COLO668 (cell line): ENCODE data around the gene CD302.
"Not testable (repeated sequence)": the region's sequence is repeated elsewhere in the genome, so short reads cannot be mapped to it uniquely, and the experiment has no call there.

ENCODE experiments used
- DNase-seq: peaks from one replicate; lab custom pipeline; 2025; ENCODE audit not compliant: unreplicated experiment; lab: John Stamatoyannopoulos, UW

CD302 gene

GRCh38 chr2:159755014-159755413 is 43.0 kb downstream of the CD302 start:
- no peak for DNase-seq

- no peak for DNase-seq
These were observed 44.2 kb downstream of the CD302 start for GRCh38 chr2:159753797-159754196.

DNA sequence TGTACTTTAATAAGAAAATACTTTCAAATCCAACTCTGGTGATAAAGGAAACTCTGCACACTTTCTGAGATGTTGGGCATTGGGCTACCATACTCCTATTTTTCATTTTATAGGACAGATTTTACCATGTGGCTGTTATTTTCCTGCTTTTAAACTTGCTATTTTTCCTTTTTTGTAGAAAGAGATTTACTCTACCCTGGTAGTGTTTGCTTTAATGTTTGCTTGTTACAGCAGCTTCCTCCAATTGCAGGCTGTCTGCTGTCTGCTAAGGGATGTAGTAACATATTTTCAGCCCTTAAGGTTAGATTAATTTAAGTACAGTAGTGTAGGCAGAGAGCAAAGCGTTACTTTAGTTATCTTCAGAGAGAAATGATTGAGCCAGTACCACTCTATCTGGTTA is 47.1 kb downstream of the CD302 start:
- no peak for DNase-seq

GRCh38 chr2:159748089-159748488 is 49.9 kb downstream of the CD302 start:
- no peak for DNase-seq

- DNase-seq, result not testable (repeated sequence)
These were observed 52.8 kb downstream of the CD302 start for GRCh38 chr2:159745237-159745636.

DNA sequence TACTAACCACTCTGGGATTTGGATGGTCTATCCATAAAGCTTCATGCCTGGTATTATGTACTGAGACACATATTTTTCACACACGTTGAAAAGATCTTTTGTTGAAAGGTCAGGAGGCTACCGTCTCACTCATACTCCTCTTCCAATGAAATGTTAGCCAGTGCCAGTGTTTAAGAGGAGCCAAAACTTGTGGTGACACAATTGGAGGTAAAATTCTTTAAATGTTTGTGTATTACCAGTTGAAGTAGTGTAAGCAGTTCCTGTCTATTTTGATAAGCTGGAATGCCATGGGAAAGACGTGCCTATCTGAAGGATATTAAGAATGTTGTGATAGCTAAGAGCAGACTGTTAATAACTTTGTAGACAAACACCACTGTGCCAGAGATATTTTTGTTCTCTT is 53.6 kb downstream of the CD302 start:
- DNase-seq, result no peak

GRCh38 chr2:159742846-159743245 is 55.2 kb downstream of the CD302 start:
- DNase-seq, result no peak

GRCh38 chr2:159738509-159739390 is 59.3 kb downstream of the CD302 start:
- no peak for DNase-seq

GRCh38 chr2:159737917-159738296 is 60.1 kb downstream of the CD302 start:
- no peak for DNase-seq

GRCh38 chr2:159737292-159737916 is 60.6 kb downstream of the CD302 start:
- no peak for DNase-seq

DNA sequence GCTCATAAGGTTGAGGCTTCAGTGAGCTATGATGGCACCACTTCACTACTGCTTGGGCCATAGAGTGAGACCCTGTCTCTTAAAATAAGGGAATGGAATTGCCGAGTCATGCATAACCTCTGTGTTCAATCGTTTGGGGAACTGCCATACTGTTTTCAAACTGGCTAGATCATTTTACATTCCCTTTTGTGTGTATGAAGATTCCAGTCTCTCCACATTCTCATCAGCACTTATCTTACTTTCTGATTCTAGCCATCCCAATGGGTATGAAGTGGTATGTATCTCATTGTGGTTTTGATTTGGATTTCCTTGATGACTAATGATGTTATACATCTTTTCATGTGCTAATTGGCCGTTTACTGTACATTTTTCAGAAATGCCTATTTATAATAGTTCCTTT is 62.0 kb downstream of the CD302 start:
- DNase-seq, result no peak

GRCh38 chr2:159735648-159736047 is 62.4 kb downstream of the CD302 start:
- DNase-seq, result no peak

DNA sequence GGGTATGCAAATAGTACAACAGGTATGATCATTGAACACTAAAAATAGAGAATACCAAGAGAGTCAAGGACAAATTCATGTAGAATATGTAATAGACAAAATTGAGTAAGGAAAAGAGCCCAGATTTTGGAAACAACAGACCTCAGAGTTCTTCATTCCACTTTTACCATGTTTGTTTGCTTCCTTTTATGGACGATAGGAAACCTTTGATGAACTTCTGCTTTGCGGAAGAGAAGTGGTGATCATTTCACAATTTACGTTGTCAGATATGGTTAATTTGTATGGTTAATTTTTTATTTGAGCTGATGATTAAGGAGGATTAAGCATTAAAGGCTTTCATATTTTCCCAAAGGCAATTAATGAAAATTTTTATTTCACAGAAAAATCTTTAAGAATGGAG is 69.4 kb downstream of the CD302 start:
- no peak for DNase-seq

GRCh38 chr2:159725713-159726112 is 72.3 kb downstream of the CD302 start:
- DNase-seq, result no peak

GRCh38 chr2:159724795-159725572 is 73.0 kb downstream of the CD302 start:
- DNase-seq, result not testable (repeated sequence)

GRCh38 chr2:159722580-159722979 is 75.4 kb downstream of the CD302 start:
- no peak for DNase-seq

DNA sequence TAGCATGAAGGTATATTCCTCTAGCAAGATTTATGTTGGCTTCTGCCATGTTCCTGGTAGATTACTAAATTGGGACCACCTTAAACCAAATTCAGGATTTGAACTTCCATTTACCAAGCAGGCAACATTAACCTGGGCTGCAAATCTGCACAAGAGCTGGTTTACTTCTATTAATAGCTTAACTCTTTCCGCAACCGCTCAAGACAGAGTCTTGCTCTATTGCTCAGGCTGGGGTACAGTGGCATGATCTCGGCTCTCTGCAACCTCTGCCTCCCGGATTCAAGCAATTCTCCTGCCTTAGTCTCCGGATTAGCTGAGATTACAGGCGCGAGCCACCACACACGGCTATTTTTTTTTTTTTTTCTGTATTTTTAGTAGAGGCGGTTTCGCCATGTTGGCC is 77.3 kb downstream of the CD302 start:
- no peak for DNase-seq
